ENCODE data around the gene CYP2E1. TPM values are rescaled to one million over a fixed set of nuclear protein-coding genes. Genes with fewer than 3 reads are reported as not detected.

Gene CYP2E1
- total and polyA plus RNA-seq, 10 of the 15 experiments (the other 5 are each of a cell fraction or from before 2014, with no cell fraction given): 0.09 to 1.9 (median 0.28) TPM; not detected in 3

- no peak for TF ChIP-seq EP300 (IDR thresholded peaks at IDR 0.05; ENCODE audit: borderline replicate concordance in 1 of 2, control insufficient read depth in 1 of 2, low read depth in 2 of 2, low read length in 2 of 2)
- no peak for TF ChIP-seq GABPA (IDR thresholded peaks at IDR 0.05; ENCODE audit: low read depth)
- TF ChIP-seq SMARCA5 (IDR thresholded peaks at IDR 0.05): no peak
- TF ChIP-seq CREB1 (IDR thresholded peaks at IDR 0.05; ENCODE audit: low read depth): no peak
- TF ChIP-seq RELA (IDR thresholded peaks at IDR 0.05; ENCODE audit: borderline replicate concordance, partially characterized antibody): no peak
- TF ChIP-seq ASH2L (IDR thresholded peaks at IDR 0.05; ENCODE audit: borderline replicate concordance, low read depth): no peak
- no peak for TF ChIP-seq ZBTB40 (IDR thresholded peaks at IDR 0.05; ENCODE audit: borderline replicate concordance)
- no peak for TF ChIP-seq NBN (IDR thresholded peaks at IDR 0.05)
These were observed 1.7 kb upstream of the CYP2E1 start (continued) for GRCh38 chr10:133525444-133525843.

GRCh38 chr10:133527771-133528271 lies 658 bp downstream of the CYP2E1 start:
- peaks cover 4 to 6% of the 10 kb centered on the region in 2 experiments; a peak in 3 of 4 replicates for H3K27me3 ChIP-seq (replicated peaks in 1 of 2; ENCODE audit: control insufficient read depth in 2 of 2, insufficient read depth in 2 of 2, low read length in 1 of 2)
- no peak for FAIRE-seq
- WGBS (ENCODE audit: insufficient coverage, insufficient replicate concordance, low lambda C conversion rate, missing lambda C conversion rate): 66% methylated on average over 46 of the region's 51 CpGs
- DNase-seq (ENCODE audit: low read depth, low spot score): no peak
- no peak for ATAC-seq
- TF ChIP-seq NR2C1 (IDR thresholded peaks at IDR 0.05) (no peak), ZNF217 (IDR thresholded peaks at IDR 0.05) (no peak), MEF2B (IDR thresholded peaks at IDR 0.05; ENCODE audit: partially characterized antibody, poor library complexity, severe bottlenecking) (no peak), NR2F1 (conservative IDR thresholded peaks at IDR 0.05) (no peak), SIX5 (IDR thresholded peaks at IDR 0.05; ENCODE audit: low read depth, low read length, severe bottlenecking) (no peak)
- no peaks in the 10 kb centered on the region for H3K4me1 ChIP-seq (ENCODE audit: control insufficient read depth, insufficient read depth, low read length)
- POLR2A ChIA-PET: no interaction called here
- SMC1A ChIA-PET (ENCODE audit: uncharacterized antibody, unreplicated experiment): no interaction called here
- no TSS peak for BruUV-seq (replicated peaks)
- no peaks in the 10 kb centered on the region for H3K36me3 ChIP-seq (ENCODE audit: control insufficient read depth in 2 of 2, insufficient read depth in 2 of 2, low read length in 1 of 2)
- intact Hi-C loops (cut with micrococcal nuclease; ENCODE audit: unreplicated experiment): no loop called here
- in situ Hi-C loops (cut with MboI): no loop called here
- CTCF ChIA-PET: no interaction called here
- no peak overlapping the region for H3K4me3 ChIP-seq
- H3K4me2 ChIP-seq (ENCODE audit: control insufficient read depth, insufficient read depth): no peak overlapping the region
- no peak overlapping the region for H2AFZ ChIP-seq (ENCODE audit: control insufficient read depth, low read depth, low read length)
- no peaks in the 10 kb centered on the region for H4K20me1 ChIP-seq (ENCODE audit: control insufficient read depth, insufficient read depth)
- RAD21 ChIA-PET (ENCODE audit: unreplicated experiment): no interaction called here
- H3K27ac ChIP-seq (ENCODE audit: control insufficient read depth, insufficient read depth): no peak overlapping the region
- H3K9me3 ChIP-seq (replicated peaks; ENCODE audit: control insufficient read depth, insufficient read depth, low read length): no peaks in the 10 kb centered on the region; the same call in 2 of the 3 replicates
- H3K79me2 ChIP-seq (ENCODE audit: control insufficient read depth, insufficient read depth, low read length): no peaks in the 10 kb centered on the region
- H3K9ac ChIP-seq (ENCODE audit: control insufficient read depth, insufficient read depth, low read length): no peak overlapping the region

All from GM12878 (cell line).